HG03064 (cell line): ENCODE data around the gene LIM2.
"Not testable (repeated sequence)": the region's sequence is repeated elsewhere in the genome, so short reads cannot be mapped to it uniquely, and the experiment has no call there.

ENCODE experiments used
- ATAC-seq: cut with Tn5 transposase; IDR thresholded peaks from one replicate; pipeline ENCODE4 v1.9.1; 2021; ENCODE audit warnings: low read depth; ENCODE audit not compliant: unreplicated experiment

Gene LIM2, protein sequence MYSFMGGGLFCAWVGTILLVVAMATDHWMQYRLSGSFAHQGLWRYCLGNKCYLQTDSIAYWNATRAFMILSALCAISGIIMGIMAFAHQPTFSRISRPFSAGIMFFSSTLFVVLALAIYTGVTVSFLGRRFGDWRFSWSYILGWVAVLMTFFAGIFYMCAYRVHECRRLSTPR

DNA sequence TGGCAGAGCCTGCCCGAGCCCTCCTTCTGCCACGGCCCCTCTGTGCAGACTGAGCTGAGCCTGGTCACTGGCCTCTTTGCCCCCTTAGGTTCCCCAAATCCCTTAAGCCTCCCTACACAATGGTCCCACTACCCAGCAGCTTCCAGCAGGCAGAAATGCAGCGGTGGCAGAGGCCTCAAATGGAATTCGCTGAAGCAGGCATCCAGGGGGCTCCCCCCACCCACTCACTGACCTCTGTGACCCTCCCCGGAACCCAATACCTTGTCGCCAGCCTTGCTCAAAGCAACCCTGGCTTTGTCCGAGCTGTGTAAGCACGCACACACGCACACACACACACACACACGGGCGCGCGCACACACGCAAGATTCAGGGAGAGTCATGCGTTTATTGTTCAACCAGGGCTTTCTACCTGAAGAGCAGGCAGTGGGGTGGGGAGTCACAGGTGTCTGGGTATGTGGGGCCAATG, at the start of gene LIM2:
Gene LIM2 (minus strand): TSS at position 51 of the 466 bp plus-strand sequence. CDS start 531 bp downstream, outside the sequence.
- ATAC-seq, result no peak

DNA sequence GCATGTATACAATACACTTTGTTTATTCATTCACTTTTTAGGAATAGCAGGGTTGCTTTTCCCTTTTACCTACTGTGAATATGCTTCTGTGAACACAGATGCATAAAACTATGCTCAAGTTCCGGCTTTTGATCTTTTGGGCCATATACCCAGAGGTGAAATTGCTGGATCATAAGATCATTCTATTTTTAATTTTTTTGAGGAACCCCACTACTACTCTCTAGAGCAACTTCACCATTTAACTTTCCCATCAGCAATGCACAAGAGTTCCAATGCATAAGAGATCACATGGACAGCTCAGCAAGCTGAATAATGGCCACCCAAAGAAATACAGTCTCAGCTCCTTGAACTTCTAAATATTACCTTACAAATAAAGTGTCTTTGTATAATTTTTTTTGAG, 46.7 kb upstream of the LIM2 start:
- no peak for ATAC-seq

- ATAC-seq, result no peak
Observed at GRCh38 chr19:51433043-51433442, 45.3 kb upstream of the LIM2 start.

DNA sequence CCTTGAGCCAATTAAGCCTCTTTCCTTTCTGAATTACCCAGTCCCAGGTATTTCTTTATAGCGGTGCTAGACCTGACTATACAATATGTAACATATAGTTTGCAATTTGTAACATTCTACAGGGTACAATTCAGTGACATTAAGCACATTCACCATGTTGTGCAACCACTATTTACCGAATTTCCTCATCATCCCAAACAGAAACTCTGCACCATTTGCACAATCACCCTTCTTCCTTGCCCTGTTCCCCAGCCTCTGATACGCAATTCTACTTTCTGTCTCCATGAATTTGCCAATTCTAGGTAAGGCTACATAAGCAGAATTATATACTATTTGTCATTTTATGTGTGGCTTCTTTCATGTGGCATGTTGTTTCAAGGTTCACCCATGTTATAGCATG, 43.4 kb upstream of the LIM2 start:
- no peak for ATAC-seq

DNA sequence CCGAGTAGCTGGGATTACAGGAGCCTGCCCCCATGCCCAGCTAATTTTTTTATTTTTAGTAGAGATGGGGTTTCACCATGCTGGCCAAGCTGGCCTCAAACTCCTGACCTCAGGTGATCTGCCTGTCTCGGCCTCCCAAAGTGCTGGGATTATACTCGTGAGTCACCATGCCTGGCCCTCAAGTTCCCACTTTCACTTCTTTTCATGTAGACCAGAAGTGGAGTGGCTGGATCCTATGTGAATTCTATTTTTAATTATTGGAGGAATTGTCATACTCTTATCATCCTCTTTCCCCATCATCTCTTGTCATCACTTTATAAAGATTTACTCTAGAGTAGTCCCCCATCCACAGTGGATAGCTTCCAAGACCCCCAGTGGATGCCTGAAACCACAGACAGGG, 42.4 kb upstream of the LIM2 start:
- no peak for ATAC-seq

DNA sequence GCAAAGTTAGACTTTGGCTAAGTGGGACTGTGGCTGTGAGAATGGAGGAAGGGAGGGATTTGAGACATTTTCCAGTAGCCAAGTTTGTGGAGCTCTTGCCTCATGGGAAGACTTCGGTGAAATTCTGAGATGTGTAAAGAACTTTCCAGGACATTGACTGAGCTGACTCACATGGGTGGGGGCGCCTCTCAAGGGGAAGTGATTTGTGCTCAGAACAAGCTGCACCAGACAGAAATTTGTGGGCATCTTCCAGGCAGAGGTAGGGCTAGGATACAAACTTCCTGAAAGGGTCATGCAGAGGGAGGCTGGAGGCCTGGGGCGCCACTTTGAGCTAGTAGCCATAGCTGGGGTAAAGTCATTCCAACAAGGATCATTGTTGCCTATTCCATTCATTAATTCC, 39.4 kb upstream of the LIM2 start:
- ATAC-seq, result no peak

GRCh38 chr19:51422053-51422448, 34.3 kb upstream of the LIM2 start:
- no peak for ATAC-seq

- no peak for ATAC-seq
Observed at GRCh38 chr19:51421229-51422052, 33.7 kb upstream of the LIM2 start.

GRCh38 chr19:51420511-51420910, 32.7 kb upstream of the LIM2 start:
- not testable (repeated sequence) for ATAC-seq

DNA sequence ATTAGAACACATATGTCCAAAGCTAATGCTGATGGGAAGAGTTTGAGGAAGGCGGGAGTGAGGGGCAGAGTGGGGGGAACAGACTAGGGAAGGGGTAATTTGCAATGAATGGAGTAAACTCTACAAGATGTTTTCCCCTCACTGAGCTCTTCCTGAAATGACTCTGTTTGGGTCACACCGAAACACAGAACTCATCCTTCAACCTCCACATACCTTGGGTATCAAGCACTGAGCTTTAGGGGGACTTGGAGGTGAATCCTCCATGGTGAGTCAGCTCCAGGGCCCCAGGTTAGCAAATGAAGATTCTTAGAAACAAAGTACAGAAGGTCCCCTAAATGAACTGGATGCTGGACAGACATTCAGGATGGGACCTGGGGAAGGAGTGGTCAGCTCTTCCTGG, 30.9 kb upstream of the LIM2 start:
- ATAC-seq, result no peak

- ATAC-seq, result no peak
Observed at GRCh38 chr19:51417810-51418157, 30.0 kb upstream of the LIM2 start.

DNA sequence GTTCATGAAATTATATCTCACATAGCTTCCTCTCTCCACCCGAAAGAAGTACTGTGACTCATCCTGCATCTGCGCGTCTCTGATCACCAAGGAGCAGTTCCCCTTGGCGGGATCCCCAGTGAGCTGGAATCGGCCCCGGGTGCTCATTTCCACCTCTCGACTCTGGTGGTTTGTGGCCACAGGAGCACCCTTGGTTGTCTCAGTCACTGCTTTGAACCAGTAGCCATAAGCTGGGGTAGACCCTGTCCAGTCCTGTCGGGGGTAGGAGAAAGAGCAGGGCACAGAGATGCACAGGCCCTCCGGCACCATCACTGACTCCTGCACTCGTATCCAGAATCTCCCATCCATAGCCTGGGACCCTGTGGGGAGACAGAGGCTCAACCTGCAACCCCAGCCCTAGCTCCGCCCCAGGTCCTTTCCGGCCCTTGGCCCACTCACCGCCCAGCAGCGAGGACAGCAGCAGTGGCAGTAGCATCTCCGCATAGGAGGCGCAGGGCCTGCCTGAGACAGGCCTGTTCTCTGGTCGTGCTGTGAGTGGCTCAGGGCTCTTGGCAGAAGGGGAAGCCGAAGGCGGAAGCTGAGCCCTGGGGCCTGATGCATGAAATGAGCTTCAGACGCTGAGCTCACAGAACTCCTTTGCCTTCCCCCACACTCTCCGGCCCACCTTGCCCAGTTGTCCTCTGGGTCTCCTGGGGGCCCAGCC, 29.5 kb upstream of the LIM2 start, which contains the start of gene SIGLEC10:
Gene SIGLEC10 (minus strand): TSS at position 536 of the 703 bp plus-strand sequence. CDS start 61 bp downstream, at position 475.
- no peak for ATAC-seq

DNA sequence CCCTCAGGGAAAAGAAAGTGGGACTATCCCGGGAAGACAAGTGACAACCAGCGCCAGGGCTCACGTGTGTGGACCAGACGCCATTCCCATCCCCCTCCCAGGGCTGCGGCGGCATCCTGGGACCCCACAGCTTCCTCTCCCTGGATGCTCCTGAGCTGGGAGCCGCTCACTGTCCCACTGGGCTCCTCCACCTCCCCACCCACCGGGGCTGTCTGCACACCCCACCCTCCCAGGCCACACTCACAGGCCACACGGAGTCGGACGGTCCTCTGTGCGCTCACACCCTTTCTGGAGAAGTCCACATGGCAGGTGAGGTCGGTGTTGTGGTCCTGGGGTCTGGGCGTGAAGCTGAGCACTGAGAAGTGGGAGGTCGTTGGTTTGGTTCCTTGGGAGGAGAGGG, 28.6 kb upstream of the LIM2 start:
- not testable (repeated sequence) for ATAC-seq

DNA sequence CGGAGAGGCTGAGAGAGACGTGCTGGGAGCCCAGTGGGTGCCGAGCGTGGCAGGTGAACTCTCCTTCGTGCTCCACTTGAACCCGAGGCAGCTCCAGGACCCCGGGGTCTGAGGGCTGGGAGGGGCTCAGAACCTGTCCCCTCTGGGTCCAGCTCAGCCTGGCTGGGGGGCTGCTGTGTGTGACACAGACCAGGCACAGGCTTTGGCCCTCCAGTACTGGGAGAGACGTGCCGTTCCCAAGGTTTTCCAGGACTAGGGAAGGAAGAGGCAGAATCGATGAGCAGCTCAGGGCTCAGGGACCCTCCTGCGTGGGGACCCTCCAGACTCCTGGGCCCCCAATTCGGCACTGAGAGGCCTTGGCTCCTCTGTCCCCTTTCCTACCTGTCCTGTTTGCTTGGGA, 27.4 kb upstream of the LIM2 start:
- ATAC-seq, result no peak

- no peak for ATAC-seq
Observed at GRCh38 chr19:51410950-51411748, 23.4 kb upstream of the LIM2 start.

DNA sequence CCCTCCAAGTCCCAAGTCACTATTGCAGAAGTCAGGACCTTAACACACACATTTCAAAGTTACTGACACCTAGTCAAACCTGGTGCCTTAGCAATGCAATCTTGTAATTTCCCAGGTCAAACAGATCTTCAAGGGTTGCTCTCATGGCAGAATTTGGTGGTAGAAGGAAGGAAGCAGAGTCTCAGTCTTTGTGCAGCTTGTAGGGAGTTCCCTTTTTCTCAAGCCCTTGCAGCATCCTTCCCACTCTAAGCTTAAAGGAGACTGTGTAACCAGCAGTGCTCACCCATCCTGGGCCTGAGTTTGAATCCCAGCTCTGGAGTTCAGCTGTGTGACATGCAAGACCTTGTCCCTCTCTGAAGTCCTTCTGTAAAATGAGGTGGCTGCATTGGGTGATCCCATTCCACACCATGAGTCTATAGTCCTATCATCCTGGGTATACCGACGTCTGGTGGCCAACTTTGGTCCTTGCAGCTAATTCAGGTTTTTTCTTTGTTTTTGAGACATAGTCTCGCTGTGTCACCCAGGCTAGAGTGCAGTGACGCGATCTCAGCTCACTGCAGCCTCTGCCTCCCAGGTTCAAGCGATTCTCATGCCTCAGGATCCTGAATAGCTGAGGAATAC, 19.8 kb upstream of the LIM2 start:
- ATAC-seq, result no peak

GRCh38 chr19:51402117-51402516, 14.3 kb upstream of the LIM2 start:
- no peak for ATAC-seq

DNA sequence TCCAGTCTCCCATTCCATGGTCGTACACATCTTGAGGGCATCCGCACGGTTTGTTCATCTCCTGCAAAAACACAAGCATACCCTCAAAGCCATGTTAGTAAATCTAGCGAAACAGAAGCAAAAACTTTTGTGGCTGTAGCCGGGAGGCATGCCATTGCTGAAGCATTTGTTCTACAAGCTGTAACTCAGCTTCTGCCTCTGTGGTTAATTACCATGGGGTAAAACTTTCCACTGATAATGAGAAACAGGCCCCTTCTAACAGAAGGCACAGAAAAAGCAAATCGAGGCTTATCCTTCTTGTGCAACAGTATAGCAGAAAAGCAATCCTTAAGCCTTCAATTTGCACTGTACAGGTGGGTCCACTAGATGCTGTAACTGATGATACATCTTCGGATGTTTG, 12.2 kb upstream of the LIM2 start:
- ATAC-seq, result not testable (repeated sequence)

DNA sequence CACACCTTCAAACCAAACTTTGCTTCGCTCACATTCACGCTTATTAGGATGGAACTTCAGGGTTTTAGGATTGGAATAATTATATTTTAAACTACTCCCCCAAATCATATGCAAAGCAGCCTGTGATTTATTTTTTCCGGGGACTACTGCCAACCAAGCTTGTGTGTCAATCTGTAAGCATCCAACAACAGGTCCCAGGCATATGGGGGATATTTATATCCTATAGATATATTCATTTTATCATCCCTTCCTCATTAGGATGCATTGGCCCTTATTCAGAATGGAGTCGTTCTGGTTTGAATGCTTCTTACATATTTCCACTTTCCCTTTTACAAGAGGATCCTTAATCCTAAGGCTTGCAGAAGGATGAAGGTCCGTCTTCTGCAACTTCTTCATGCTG, 11.5 kb upstream of the LIM2 start:
- no peak for ATAC-seq

DNA sequence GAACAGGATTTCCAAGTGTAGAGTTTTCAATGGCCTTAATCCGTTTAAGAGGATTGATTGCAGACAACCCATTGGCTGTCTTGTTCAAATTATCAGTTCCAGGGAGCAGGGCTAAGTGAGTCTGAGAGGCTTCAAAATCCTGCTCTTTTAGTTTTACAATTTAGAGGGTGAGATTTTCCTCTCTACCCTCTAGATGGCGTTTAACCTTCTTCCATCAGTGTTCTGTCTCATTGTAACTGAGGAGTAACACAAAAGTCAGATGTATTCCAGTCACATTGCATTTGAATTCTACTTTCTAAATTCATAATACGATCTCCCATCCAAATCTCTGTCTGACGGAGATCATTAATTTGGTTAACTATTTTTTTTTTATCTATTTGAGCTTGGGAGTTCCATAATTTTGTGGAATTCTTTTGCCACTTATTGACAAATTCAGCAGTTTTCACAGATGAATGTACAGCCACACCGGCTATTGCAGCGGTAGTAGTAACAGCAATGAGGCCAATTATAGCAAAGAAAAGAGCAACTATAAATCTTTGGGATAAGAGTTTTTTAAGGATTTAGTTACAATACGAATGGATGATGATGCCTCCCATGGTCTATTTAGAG, 10.4 kb upstream of the LIM2 start:
- ATAC-seq, result no peak
